GM10266 (cell line): ENCODE data around the gene LOXL1.

Experiments used
- DNase-seq: peaks from one replicate; pipeline ENCODE4 v3.0.0; 2012; ENCODE audit errors: extremely low spot score
- TF ChIP-seq, protein P1 (sequence below): IDR thresholded peaks from 2 replicates; pipeline ENCODE4 v1.5.1; 2012; ENCODE audit warnings: mild to moderate bottlenecking, low read depth; ENCODE audit not compliant: control insufficient read depth, insufficient read depth; ENCODE audit errors: missing control alignments

Gene LOXL1

DNA sequence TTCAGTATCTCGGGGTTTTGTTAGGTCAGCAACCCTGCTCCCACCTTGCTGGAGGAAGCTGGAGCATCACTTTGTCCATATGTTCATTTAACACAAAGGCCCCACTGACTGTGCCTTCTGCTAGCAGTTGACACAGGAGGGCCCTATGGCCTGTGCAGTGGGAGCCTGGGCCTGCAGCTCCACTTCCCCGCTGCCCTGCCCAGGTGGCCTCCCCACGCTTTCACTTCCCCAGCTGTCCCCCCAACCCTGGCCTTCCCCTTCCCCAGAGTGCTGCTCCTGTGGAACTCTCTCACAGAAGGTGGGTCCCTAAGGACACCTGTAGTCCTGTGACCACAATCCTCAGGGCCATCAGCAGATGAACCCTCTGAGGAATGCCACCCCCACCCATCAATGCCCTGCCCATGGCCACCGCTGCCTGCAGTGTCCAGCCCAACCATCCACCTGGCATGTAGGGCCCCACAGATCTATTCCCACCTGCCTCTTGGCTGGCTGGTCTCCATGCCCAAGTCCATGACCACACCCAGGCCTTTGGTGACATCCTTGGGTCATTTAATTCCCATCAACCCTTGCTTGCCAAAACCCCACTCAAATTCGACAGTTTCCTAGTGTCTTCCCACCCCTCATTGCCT lies 39.4 kb upstream of the LOXL1 start:
- DNase-seq, result no peak
- TF ChIP-seq, protein P1, sequence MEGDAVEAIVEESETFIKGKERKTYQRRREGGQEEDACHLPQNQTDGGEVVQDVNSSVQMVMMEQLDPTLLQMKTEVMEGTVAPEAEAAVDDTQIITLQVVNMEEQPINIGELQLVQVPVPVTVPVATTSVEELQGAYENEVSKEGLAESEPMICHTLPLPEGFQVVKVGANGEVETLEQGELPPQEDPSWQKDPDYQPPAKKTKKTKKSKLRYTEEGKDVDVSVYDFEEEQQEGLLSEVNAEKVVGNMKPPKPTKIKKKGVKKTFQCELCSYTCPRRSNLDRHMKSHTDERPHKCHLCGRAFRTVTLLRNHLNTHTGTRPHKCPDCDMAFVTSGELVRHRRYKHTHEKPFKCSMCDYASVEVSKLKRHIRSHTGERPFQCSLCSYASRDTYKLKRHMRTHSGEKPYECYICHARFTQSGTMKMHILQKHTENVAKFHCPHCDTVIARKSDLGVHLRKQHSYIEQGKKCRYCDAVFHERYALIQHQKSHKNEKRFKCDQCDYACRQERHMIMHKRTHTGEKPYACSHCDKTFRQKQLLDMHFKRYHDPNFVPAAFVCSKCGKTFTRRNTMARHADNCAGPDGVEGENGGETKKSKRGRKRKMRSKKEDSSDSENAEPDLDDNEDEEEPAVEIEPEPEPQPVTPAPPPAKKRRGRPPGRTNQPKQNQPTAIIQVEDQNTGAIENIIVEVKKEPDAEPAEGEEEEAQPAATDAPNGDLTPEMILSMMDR, result no peak

DNA sequence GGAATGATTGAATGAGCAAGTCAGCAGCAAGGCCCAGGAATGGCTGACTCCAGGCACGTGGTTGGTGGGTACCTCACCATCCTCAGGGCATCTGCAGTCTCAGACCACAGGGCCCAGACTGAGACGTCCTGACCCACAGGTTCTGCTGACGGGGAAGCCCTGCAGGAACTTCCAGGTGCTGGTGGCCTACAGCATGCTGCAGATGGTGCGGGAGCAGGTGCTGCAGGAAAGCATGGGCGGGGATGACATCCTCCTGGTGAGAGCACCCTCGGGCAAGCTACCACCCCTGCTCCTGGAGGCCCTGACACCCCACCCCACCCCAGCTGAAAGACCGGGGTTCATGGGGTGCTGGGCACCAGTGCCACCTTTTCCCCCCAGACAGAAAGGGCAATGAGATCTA lies 38.8 kb upstream of the LOXL1 start:
- DNase-seq, result no peak
- TF ChIP-seq, protein P1, result no peak

DNA sequence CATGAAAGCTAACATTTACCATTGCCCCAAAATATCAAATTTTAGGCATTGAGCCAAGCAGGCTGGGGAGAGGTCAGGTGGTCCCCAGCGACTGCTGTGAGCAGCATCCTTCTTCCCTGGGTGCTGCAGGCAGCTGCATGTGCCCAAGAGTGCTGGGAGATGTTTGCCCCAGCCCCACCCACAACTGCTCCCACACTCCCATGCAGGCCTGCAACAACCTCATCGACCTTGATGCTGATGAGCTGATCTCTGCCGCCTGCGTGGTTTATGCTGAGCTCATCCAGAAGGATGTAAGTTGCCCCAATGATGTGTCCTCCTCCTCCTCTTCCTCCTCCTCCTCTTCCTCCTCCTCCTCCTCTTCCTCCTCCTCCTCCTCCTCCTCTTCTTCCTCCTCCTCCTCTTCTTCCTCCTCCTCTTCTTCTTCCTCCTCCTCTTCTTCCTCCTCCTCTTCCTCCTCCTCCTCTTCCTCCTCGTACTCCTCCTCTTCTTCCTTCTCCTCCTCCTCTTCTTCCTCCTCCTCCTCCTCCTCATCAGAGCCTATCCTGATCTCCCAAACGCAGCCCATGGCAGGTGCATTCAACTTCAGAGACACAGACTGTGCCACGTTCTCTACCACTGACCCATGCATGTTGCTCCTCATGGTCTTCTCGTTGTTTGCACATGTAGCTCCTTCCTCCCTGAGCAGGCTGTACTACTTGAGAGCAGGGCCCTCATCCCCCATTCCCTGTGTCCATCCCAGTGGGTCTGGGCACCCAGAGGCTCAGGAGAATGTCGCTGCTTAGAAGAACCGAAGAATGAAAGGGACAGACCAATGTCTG lies 37.8 kb upstream of the LOXL1 start:
- DNase-seq, result no peak
- TF ChIP-seq, protein P1, result no peak

DNA sequence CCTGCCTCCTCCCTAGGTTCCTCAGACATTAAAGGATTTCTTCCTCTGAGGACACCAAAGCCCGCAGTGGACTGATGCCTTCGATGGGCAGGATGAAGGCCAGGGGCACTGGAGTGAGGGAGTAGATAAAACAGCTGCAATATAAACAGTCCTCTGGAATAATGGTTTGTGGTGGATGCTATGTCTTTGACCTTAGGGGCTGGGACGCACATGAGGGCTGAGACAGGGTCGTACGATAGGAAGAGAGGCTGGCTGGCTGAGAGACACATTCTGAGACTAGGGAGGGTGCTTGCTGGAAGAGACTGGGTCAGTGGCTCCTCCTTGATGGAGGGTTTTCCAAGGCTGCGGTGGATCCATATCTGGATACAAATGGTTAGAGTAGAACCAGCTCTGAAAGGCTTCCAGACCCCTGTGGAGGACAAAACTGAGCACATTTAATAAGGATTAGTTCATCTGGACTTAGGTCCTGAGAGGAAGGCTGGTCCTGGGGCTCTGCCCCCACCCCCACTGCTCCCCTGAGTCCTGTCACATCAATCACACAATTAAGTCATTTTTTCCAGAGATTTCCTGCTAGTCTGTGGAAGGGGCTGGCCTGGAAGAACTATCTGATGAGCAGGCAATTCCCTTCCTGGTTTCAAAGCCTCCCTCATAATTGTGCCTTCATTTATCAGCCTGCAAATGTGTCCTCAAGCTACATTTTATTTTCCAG lies 37.1 kb upstream of the LOXL1 start:
- no peak for DNase-seq
- TF ChIP-seq, protein P1, result no peak

DNA sequence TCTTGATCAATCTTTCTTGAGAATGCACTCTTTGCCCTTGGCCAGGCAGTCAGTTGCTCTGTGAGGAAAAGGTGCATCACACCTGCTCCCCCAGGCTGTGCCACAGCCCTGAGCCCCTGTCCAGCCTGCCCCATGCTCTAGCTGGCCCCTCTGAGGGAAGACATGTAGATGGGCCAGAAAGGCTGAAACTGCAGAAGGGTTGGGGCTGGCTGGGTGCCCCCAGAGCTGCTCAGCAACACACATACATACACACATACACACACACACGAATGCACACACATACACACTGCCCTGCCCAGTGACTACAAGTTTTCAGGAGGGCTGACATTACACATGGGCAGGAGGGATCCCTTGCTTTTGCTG lies 36.5 kb upstream of the LOXL1 start:
- DNase-seq, result no peak

DNA sequence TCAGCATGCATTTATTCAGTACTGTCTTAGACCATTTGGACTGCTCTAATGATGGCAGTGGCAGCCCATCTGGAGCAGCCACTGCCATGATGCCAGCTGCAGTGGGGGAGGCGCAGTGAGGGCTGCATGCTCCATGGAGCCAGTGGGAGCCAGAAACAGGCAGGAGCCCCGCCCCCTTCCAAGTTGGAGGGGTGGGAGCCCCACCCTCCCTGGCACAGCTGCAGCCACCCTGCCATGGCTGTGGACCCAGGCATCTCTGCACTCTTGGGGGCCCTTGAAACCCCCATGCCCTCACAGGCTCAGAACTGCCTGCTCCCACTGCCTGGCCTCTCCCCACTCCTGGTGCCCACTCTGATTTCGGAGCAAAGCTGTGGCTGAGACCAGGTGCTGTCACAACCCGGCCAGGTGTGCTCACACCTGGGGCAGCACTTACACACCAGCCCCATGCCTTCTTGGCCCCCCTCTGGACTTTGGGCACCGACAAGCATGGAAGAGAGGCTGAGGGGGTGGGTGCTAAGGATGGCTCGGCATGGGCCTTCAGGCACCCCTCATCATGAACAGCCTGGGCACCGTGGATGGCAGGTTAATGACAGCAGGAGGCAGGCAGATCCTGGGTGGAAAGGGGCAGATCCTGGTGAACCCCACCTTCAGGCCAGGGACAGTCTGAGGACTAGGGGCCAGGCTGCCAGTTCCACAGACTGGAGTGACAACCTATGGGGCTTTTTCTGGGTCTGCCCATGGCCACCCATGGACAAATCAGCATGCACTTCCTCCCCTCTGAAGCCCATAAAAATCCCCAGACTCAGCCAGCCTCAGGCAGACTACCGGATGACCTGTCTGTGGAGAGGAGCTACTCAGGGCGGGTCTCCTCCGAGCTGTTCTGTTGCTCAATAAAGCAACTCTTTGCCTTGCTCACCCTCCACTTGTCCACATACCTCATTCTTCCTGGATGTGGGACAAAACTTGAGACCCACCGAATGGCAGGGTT lies 34.6 kb upstream of the LOXL1 start:
- DNase-seq, result no peak
- TF ChIP-seq, protein P1, result no peak

More for the DNA sequence above, 36.5 kb upstream of the LOXL1 start:
- TF ChIP-seq, protein P1, result no peak
